Measurements from ENCODE around the gene TSPYL6. TPM values are rescaled to one million over a fixed set of nuclear protein-coding genes. Genes with fewer than 3 reads are reported as not detected.

The TSPYL6 gene
- total and polyA plus RNA-seq, 2 of the 8 experiments (the other 6 are each of a cell fraction or from before 2014, with no cell fraction given): not detected

GRCh38 chr2:54258166-54258565 is 2.1 kb upstream of the TSPYL6 start:
- Histone ChIP-seq H2BK15ac (ENCODE audit: low read length) (no peak overlapping the region), H3K27me3 (replicated peaks in 1 of 4; ENCODE audit: control insufficient read depth in 3 of 4, extremely low read depth in 1 of 4, insufficient read depth in 3 of 4, low read length in 3 of 4) (no peaks in the 10 kb centered on the region), H2BK12ac (ENCODE audit: low read depth, low read length) (no peak overlapping the region), H3K9me3 (ENCODE audit: insufficient read depth in 2 of 2, low read depth in 1 of 2, low read length in 1 of 2) (no peaks in the 10 kb centered on the region; a peak in 1 of 4 replicates), H2BK20ac (ENCODE audit: low read length) (no peak overlapping the region), H3K27ac (ENCODE audit: low read depth, low read length) (no peak overlapping the region), H4K8ac (ENCODE audit: extremely low read depth, insufficient read depth, low read length) (no peak overlapping the region), H3K36me3 (ENCODE audit: control insufficient read depth in 2 of 4, insufficient read depth in 4 of 4, low read length in 3 of 4) (no peaks in the 10 kb centered on the region), H4K20me1 (replicated peaks in 1 of 2; ENCODE audit: control insufficient read depth in 1 of 2, insufficient read depth in 2 of 2, low read length in 2 of 2) (no peaks in the 10 kb centered on the region), H3K56ac (replicated peaks; ENCODE audit: insufficient read length, low read depth, low read length) (no peak overlapping the region), H3K9ac (replicated peaks in 1 of 4; ENCODE audit: extremely low read depth in 1 of 4, low read depth in 3 of 4, low read length in 3 of 4) (no peak overlapping the region), H2AFZ (ENCODE audit: low read length) (no peak overlapping the region), H3K18ac (ENCODE audit: extremely low read depth, low read length) (no peak overlapping the region), H2AK5ac (ENCODE audit: low read depth, low read length) (no peak overlapping the region), H3K4me2 (ENCODE audit: insufficient read depth in 1 of 2, low read depth in 2 of 2, low read length in 2 of 2) (no peak overlapping the region), H4K91ac (replicated peaks; ENCODE audit: insufficient read length, low read length) (no peak overlapping the region), H3K79me1 (ENCODE audit: low read depth, low read length) (no peaks in the 10 kb centered on the region), H3K23me2 (ENCODE audit: low read depth, low read length) (no peaks in the 10 kb centered on the region), H4K5ac (ENCODE audit: insufficient read length, low read depth, low read length) (no peak overlapping the region), H3K4me3 (ENCODE audit: extremely low read depth in 1 of 4, insufficient read depth in 2 of 4, low read depth in 3 of 4, low read length in 4 of 4) (no peak overlapping the region), H3K79me2 (ENCODE audit: control insufficient read depth in 1 of 2, insufficient read depth in 2 of 2, low read length in 2 of 2) (no peaks in the 10 kb centered on the region), H3K4me1 (replicated peaks in 1 of 4; ENCODE audit: control insufficient read depth in 3 of 4, insufficient read depth in 4 of 4, low read length in 3 of 4) (no peaks in the 10 kb centered on the region), H3K4ac (replicated peaks; ENCODE audit: insufficient read length, low read depth, low read length) (no peak overlapping the region), H3K23ac (ENCODE audit: insufficient read length) (no peak overlapping the region), H3K14ac (ENCODE audit: insufficient read length) (no peak overlapping the region), H2BK5ac (ENCODE audit: low read depth, low read length) (no peak overlapping the region), H2BK120ac (replicated peaks; ENCODE audit: low read depth, low read length) (no peak overlapping the region)
- CTCF ChIA-PET (ENCODE audit: partially characterized antibody): interaction anchor here (1.0 kb wide), 1 partner anchor 66 kb away, joined by 3 read pairs; no protein-coding TSS in a partner anchor
- no peak for DNase-seq (ENCODE audit: low read depth in 1 of 2, low spot score in 2 of 2)
- POLR2A ChIA-PET (ENCODE audit: partially characterized antibody): no interaction called here
- 100% methylated on average over 2 of the region's 2 CpGs; no CpG with 5 or more reads in 1 of the 2 experiments for WGBS, 2 experiments (ENCODE audit: extremely low coverage in 1 of 2, insufficient coverage in 1 of 2, insufficient read length in 1 of 2, insufficient replicate concordance in 2 of 2, low coverage in 1 of 2, low lambda C conversion rate in 2 of 2, missing lambda C conversion rate in 1 of 2)
- FAIRE-seq: no peak
- TF ChIP-seq TBP (IDR thresholded peaks at IDR 0.05; ENCODE audit: low read depth, low read length): no peak
- no peak for TF ChIP-seq ASH2L (IDR thresholded peaks at IDR 0.05; ENCODE audit: low read length)
- no peak for TF ChIP-seq POLR2AphosphoS5 (IDR thresholded peaks at IDR 0.05; ENCODE audit: low read depth, low read length)
- TF ChIP-seq SRF (IDR thresholded peaks at IDR 0.05; ENCODE audit: low read depth, low read length): no peak
- no peak for TF ChIP-seq MAX (IDR thresholded peaks at IDR 0.05)
- TF ChIP-seq SIN3A (conservative IDR thresholded peaks at IDR 0.05 in 1 of 2, IDR thresholded peaks at IDR 0.05 in 1 of 2; ENCODE audit: low read depth in 1 of 2, low read length in 2 of 2): no peak
- TF ChIP-seq SIRT6 (IDR thresholded peaks at IDR 0.05; ENCODE audit: low read length): no peak
- no peak for TF ChIP-seq FOSL1 (IDR thresholded peaks at IDR 0.05; ENCODE audit: insufficient read depth, low read depth, low read length)
- TF ChIP-seq EGR1 (IDR thresholded peaks at IDR 0.05; ENCODE audit: borderline replicate concordance, low read depth, low read length): no peak
- TF ChIP-seq YY1 (IDR thresholded peaks at IDR 0.05; ENCODE audit: low read depth, low read length): no peak
- no peak for TF ChIP-seq KDM1A (IDR thresholded peaks at IDR 0.05; ENCODE audit: borderline replicate concordance, low read length)
- no peak for TF ChIP-seq JUN (IDR thresholded peaks at IDR 0.05; ENCODE audit: low read depth, low read length)
- TF ChIP-seq TAF7 (optimal IDR thresholded peaks at IDR 0.05; ENCODE audit: borderline replicate concordance, low read depth, low read length): no peak
- TF ChIP-seq CHD1 (IDR thresholded peaks at IDR 0.05; ENCODE audit: low read depth, low read length): no peak
- no peak for TF ChIP-seq CBX5 (IDR thresholded peaks at IDR 0.05; ENCODE audit: low read depth, low read length)
- no peak for TF ChIP-seq KDM4A (IDR thresholded peaks at IDR 0.05; ENCODE audit: low read depth, low read length, severe bottlenecking)

Measured in H1 (cell line).